Right renal cortex interstitium (tissue), 3 donors: Measurements from ENCODE around the gene ITIH4. TPM values are rescaled to one million over a fixed set of nuclear protein-coding genes. Genes with fewer than 3 reads are reported as not detected.

Experiments used
- DNase-seq, 3 donors: peaks; one replicate each; pipeline ENCODE4 v3.0.0-alpha.2; 2013; ENCODE audit warnings: low read depth in 3 of 3, low spot score in 2 of 3
- polyA plus RNA-seq, 3 donors: library from polyadenylated mRNA; unstranded; fragments of 120-200 nt; gene quantifications; one replicate each; pipeline ENCODE4 v1.2.1, GENCODE V29; 2013; ENCODE audit not compliant: insufficient read length in 3 of 3

Gene ITIH4
- 1 to 10 TPM; 4.3 to 7.0 (median 5.2) TPM for polyA plus RNA-seq

DNA sequence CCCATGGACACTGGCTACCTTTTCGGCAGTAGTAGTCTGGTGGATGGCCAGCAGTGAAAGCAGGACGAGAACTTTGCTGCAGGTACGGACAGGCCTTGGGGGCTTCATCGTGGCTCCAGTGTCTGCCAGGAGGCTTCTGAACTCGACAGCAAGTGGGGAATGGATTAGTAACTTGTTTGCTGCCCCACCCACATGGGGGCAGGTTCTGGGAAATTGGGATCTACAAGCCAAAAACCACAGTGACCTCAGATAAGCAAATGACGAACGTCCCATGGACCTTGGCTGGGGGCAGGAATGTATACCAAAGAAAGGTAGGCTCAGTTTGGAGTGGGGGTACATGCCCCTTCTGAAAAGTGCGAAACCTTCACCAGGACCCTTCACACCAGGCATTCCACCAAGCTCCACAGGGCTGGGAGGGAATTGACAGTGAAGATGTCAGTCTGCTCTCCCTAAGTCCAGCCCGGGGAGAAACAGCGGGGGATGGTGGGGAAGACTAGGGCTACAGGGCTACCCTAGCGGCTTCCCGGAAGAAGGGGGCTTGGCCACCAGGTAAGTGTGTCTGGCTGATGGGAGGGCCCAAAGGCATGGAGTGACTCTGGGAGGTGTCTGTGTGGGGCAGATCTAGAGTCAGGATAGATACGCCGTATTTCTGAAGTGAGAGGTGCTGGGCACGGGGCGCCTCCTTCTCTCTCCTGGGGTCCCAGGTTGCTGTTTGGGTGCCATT is at the start of gene ITIH4:
Gene ITIH4 (minus strand): TSS at position 138 of the 724 bp plus-strand sequence. CDS start 30 bp downstream, at position 108.
- no peak for DNase-seq

DNA sequence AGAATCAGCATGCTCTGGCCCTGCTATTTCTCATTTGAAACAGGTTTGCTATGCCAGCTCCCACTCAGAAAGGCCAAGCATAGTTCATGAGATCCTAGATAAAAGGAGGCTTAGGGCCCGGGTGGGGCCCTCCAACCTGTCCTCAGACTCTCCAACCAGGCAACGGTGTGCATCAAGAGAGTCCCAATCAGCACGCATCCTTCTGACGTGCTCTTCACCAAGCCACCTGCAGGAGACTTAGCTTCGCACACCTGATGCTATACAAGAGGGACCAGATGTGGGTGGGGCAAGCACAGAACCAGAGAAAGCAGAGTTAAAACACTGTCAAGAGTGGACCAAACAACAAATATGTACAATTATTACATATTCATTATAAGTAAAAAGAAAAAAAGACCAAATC is 49.6 kb upstream of the ITIH4 start:
- no peak for DNase-seq

DNA sequence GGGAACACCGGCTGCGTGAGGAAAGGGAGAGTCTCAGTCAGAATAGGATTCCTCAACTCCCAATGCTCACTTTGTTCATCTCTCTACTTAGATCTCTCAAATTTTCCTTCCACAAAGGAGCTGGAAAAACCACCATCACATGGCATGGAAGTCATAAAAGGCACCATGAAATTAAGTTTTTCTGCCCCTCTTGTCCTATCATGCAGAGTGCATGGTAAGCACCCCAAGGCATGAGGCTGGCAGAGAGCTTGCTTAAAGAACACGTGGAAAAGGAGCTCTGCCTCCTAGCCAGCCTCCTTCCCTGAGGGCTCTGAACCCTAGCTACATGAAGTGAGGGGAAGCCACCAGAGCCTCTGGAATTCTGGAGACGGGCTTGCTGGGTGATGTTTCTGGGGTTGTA is 49.1 kb upstream of the ITIH4 start:
- DNase-seq = no peak

DNA sequence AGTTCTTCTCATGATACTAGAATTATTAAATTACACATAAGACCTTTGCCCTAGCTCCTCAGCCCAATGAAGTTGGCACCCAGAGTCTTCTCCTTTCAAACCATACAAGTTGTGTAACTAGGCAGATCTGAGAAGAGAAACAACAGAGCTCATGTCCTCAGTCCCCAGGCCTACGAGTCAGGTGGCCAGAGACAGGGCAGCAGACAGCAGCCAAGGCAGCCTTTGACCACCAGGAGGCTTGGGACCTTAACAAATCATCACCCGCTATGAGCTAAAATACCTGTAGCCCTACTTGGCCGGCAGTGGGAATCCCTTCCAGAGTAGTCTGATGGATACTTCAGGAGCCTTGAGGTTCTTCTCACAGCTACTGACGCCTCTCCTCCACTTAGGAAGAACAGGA is 48.6 kb upstream of the ITIH4 start:
- DNase-seq = no peak

DNA sequence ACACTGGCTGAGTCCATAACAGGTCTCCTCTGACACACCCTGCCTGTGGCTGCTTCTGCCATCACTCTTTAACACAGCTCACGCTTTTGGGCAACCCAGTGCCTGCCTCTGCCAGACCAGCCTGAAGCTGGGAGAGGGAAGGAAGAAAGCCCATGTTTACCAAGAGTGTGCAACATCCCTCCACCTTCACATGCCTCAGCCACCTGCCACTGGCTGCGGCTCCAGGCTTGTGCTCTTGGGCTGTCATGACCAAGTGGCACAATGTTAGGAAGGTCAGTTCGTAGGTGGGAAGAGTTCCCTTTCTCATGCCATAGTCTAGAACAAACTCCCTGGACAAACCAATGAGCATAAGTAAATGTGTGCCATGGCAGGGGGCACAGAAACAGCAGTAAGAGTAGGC is 46.6 kb upstream of the ITIH4 start:
- no peak for DNase-seq

DNA sequence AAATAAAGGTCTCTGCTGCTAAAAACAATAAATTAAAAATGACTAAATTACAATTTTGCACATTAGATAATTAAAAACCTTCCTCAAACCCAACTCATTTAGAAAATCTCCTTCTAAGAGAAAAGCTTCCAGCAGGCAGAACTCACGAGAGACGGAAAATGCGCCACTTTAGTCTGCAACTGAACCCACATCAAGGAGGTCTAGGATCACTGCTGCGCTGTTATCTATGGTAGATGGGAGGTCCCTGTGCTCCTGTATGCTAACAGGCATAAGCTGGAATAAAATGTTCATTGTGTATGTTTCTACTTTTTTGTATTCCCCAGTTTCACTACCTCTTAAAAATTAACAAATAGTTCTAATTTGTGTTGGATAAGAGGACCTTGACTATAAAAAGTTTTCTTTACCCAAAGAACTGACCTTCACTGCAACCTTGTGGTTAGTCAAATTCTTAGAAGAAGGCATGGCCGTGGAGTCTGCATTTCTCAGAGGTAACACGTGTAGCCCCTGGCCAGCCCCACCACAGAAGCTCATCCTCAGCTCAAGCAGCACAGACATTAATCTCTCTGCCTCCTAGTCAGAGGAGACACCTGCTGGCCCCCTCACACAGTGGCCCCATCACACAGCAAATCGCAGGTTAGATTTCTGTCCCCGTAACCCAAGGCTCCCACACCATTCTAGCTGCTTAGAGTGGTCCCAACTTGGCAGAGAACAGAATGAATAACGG is 44.6 kb upstream of the ITIH4 start:
- no peak for DNase-seq

DNA sequence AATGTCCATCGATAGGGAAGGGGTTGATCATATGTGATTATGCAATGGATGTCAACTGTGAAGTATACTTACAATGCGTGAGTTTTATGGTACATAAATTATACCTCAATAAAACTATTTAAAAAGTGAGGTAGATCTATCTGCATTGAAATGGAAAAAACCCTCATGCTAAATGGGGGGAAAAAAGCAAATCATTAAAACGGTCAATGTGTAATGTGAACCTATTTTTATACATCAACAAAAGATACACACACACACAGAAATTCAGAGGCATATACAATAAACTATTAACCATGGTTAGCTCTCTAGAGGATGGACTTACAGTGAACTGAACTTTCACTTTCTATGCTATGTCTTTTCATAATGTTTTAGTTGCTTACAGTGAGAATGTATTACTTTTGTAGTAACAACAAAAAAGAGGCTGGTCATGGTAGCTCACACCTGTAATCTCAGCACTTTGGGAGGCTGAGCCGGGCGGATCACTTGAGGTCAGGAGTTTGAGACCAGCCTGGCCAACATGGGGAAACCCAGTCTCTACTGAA is 43.8 kb upstream of the ITIH4 start:
- DNase-seq = no peak

DNA sequence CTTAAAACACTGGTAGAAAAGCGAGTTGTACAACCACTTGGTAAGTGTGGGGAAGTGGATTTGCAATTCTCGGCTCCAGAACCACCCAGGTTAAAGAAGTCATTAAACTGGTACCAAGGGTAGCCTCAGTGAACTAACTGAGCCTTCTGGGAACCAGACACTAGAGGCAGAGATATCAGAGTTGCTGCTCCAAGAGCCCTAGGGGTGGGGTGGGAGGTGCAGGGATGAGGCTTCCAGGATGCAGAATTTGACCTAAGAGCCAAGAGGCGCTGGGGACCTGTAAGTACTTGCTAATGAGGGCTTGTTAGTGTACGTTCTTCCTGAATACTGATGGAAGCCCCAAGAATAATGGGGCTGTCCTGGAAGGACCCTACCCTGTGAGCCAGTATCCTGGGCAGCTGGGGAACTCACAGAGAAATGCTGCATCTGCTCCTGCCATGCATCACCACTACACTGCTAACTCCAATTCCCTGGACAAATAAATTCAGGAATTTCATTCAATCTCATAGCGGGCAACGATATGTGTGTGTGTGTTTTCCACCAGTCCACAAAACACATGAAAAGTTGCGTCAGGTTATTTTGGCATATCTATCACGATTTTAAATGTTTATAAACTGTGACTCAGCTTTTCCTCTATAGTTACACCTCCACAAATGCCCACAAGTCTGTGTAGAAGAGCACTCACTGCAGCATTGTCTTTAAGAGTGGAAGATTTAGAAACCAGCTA is 43.1 kb upstream of the ITIH4 start:
- no peak for DNase-seq

DNA sequence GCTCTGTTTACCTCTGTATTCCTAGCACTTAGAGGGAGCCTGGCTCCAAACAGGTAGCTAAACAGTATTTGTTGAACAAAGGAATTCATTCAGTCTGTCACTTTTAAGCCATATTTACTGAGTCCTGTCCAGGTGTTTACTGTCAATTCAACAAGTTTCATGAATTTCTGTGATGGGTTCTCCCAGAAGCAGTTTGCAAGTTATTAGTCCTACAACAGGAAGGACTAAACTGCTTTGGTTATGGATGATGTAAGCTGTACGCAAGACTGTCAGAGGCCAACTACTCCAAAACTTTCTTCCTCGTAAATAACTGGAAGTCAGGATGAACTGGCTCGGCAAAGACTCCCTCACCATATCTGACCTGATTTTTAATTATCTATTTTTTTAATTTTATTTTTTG is 41.8 kb upstream of the ITIH4 start:
- no peak for DNase-seq

DNA sequence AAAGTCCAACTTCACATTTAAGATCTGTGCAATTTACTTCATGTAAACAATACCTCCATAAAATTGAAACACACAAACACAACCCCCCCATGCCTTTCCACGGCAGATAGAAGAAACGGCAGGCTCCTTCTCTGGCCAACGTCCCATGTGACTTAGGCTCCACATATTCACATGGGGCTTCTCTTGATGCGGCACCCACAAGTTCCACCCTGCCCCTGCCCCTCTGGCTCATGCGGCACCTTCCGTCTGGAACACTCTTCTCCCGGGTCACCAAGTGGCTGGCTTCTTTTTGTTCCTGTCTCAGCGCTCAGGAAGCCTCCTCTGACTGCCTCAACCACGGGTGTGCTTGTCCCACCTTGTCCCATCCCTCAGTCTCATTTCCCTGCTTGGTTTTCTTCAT is 41.3 kb upstream of the ITIH4 start:
- DNase-seq = no peak

DNA sequence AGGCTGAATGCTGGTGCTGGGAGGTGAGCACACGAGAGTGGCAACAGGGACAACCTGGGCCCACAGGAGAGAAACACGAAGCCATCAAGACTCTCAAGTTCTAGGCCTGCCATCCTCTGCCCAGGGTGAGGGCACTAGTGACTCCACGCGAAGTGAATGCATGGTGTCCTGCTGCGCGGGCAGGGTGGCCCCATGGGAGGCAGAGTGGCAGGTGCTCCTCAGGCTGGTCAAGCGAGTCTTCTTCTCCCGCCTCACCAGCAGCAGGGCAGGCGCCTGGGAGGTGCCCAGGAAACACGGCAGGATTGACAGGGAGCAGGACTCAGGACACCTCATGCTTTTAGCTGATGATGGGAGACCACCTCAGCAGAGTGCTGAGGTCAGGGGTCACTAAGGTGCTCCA is 40.0 kb upstream of the ITIH4 start:
- DNase-seq = no peak

DNA sequence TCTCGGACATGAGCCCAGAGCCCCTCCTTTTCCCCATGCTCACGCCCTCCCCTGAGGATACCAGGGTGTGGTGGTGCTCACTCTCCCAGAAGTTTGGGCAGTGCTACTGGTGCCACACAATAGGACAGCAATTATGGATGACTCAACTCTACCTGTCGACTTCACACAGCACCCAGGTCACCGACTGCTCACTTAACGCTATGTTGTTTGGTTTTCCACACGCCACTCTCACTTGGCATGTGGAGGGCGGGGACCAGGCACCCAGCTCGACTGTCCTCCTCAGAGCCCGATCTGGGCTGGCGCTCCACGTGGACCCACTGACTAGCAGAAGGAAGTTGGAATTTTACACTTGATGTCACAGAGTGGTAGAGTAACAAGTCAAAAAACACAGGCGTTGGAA is 36.0 kb upstream of the ITIH4 start:
- no peak for DNase-seq

DNA sequence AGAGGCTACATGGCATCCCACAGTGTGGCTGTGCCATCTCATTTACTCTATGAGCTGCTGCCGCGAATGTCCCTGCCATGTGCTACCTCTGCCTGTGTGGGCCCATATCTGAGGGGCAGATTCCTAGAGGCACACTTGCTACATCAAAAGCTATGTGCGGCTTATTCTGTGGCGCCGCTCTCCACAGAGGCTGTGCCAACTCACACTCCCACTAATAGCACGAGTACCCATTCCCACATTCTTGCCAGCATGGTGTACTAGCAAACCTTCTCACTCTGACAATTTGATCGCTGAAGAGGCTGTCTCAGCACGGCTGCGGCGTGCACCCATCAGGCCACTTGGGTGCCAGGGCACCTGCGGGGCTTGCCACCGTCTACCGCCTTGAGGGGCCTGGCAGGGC is 35.5 kb upstream of the ITIH4 start:
- DNase-seq = no peak

DNA sequence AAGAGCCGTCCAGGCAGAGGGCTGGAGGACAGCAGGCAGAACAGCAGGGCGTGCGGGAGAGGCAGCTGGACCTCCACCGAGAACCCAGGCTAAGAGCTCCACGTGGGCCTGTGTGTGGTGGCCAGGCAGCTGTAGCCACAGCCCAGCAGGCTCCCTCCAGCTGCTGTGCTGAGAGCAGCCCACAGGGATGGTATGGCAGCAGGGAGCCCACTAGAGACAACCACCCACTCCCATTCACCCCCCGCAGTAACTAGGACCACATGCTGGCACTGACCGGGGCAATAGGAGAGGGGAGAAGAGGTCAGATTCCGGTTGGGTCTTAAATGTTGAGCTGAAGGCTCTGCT is 29.9 kb upstream of the ITIH4 start:
- DNase-seq = no peak

DNA sequence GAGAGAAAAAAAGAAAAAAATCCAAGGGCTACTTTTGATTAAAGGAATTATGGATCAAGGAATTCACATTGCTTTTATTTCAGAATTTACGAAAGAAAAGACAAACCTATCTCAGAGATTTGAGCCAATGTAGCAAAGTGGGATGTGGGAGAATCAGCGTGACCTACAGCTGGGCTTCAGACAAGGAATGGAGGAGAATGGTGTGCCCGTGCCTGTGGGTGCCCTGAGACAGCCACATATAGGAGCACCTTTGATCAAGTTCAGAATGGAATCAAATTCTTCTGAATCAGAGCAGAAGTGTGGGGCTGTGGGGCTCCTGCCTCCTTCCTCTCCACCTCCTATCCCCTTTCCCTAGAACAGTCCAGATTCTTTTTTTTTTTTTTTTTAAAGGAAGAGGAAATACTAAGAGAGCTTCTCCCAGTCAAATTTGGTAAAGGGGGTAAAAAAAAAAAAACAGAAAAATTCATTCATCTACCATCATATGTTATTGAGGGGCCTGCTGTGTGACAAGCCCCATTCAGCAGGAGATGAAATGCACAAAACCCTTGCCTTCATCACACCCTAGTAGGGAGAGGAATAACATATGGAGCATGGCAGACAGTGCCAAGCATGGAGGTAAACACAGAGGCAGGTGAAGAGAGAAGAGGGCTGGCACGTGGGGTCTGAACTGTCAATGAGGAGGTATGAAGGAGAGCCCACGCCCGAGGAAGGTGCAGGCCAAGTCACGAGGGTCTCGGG is 29.4 kb upstream of the ITIH4 start:
- DNase-seq = no peak

DNA sequence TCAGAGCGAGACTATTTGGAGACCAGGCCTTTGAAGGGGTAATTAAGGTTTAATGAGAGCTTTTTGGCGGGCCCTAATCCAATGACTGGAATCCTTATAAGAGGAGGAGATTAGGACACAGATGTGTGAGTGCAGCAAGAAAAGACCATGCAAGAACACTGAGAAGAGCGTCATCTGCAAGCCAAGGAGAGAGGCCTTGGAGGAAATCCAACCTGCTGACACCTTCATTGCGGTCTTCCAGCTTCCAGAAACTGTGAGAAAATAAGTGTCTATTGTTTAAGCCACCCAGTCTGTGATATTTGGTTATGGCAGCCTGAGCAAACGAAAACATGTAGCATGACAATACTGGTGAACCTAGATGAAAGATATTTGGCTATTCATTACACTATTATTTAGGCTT is 27.4 kb upstream of the ITIH4 start:
- no peak for DNase-seq

DNA sequence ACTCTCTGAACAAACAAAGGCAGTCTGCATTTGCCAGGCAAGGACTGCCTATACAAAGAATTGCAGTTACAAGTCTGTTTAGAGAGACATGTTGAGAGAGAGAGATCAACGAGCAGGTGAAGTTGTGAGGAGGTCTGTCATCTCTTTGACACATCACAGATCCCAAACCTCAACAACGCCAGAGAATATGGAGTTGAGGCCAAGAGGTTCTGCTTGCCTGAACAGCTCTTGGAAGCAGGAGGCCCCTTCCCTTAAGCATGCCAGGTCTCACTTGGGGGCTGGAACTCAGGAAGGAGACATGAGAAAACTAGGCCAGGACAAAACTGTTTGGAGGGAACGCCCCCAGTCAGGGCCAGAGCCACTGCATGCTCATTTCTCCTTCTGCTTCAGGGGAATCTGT is 26.7 kb upstream of the ITIH4 start:
- no peak for DNase-seq

DNA sequence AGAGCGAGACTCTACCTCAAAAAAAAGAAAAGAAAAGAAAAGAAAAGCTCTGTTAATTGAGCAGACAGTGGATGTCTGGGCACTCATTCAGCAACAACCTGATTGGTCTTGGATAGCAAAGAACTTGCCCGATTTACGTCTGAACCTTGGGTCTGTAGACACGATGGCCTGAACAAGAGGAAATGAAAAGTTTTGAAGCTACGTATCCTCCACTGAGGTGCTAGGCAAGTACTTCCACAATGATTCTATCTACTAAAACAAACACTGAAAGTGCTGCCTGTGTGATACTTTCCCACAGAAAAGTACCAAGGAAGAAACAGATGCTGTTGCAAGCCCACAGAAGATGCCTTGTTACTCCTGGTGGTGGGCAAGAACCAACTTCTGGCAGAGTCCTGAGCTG is 26.2 kb upstream of the ITIH4 start:
- DNase-seq = no peak

DNA sequence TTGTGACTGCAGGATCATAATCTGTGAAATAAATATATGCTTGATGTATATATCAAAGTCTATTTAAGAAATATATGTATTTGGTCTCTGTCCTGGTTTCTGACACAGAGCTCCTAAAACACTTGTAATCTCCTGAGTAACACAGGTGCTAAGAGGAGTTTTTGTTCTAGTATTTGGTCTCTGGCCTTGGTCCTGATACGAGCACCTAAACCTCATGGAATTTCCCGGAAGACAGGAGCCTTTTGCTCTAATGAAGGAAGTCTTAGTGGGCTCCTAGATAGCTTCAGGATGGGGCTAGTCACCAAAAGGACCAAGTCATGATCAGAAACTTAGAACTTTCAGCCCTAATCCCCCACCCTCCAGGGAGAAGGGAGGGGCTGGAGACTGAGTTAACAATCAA is 23.5 kb upstream of the ITIH4 start:
- DNase-seq = no peak

DNA sequence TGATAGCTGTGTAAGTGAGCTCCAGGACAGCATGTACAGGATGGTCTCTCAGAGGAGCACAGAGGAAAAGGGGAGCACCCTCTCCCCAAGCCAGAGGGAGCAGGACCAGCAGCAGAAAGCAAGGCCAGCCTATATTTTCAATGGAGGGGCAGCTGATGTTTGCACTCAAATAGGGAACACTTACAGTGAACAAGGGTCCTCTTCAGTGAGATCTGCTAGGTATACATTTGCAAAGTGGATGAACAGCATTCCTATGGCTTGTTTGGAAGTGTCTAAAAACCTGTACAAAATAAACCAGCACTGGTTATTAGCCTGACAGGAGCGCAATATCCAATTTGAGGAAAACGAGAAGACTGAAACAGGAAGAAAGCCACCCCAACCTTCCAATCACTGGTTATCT is 21.9 kb upstream of the ITIH4 start:
- DNase-seq = no peak

DNA sequence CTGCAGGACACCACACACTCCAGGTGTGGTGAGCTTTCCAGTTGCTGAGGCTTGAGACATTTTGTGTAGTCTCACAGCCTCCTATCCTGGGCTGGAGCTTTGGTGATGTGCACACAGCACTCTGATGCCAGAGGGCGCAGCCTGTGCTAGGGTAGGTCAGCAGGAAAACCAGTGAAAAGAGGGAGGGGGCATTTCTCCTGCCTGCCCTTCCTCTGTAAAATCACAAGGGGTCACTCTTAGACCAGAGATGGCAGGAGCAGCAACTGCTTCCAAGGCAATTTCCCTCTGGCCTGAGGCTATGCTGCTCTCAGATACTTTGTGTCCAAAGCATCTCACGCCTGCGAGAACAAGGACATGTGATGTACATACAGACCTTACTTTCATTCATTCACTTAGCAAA is 20.9 kb upstream of the ITIH4 start:
- no peak for DNase-seq
